WI38 (cell line): ENCODE measurements around the gene ARID4A.
"Not testable (repeated sequence)": the region's sequence is repeated elsewhere in the genome, so short reads cannot be mapped to it uniquely, and the experiment has no call there.

Experiments
- H3K4me3 ChIP-seq: 2 replicates; pipeline ENCODE4 v1.5.1; 2011; ENCODE audit warnings: low read depth, mild to moderate bottlenecking, control low read depth, low read length
- TF ChIP-seq, protein P1 (sequence below): IDR thresholded peaks from 2 replicates; pipeline ENCODE4 v1.5.1; 2012; ENCODE audit warnings: low read depth, mild to moderate bottlenecking, control low read depth, low read length

ARID4A gene

DNA sequence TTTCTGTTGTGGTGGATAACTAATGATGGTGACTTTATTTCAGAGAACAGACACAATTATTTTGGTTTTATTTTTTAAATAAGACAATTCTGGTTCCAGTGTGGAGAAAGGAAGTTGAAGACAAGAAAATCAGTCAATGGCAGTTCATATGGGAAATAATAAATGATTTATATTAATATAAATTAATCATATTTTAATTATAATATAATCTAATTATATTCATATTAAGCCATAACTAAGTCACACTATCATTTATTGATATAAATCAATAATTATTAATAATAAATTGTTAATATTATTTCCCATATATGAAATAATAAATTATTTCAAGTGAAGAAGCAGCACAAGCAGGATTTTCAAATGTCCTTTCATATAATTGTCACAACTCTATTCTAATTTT lies 100.1 kb downstream of the ARID4A start:
- TF ChIP-seq, protein P1, sequence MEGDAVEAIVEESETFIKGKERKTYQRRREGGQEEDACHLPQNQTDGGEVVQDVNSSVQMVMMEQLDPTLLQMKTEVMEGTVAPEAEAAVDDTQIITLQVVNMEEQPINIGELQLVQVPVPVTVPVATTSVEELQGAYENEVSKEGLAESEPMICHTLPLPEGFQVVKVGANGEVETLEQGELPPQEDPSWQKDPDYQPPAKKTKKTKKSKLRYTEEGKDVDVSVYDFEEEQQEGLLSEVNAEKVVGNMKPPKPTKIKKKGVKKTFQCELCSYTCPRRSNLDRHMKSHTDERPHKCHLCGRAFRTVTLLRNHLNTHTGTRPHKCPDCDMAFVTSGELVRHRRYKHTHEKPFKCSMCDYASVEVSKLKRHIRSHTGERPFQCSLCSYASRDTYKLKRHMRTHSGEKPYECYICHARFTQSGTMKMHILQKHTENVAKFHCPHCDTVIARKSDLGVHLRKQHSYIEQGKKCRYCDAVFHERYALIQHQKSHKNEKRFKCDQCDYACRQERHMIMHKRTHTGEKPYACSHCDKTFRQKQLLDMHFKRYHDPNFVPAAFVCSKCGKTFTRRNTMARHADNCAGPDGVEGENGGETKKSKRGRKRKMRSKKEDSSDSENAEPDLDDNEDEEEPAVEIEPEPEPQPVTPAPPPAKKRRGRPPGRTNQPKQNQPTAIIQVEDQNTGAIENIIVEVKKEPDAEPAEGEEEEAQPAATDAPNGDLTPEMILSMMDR, result no peak

DNA sequence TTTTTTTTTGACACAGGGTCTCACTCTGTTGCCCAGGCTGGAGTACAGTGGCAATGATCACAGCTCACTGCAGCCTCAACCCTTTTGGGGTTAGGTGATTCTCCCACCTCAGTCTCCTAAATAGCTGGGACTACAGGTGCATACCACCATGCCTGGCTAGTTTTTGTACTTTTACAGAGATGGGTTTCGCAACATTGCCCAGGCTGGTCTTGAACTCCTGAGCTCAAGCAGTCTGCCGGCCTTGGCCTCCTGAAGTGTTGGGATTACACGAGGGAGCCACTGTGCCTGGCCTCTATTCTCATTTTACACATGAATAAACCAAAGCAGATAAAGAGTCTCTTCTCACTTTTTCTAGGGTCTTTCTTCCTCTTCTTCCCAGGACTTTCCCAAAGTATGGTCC lies 100.5 kb downstream of the ARID4A start:
- TF ChIP-seq, protein P1, result no peak
- H3K4me3 ChIP-seq, result no peak overlapping the region

More for the DNA sequence above, 100.1 kb downstream of the ARID4A start:
- no peak overlapping the region for H3K4me3 ChIP-seq

DNA sequence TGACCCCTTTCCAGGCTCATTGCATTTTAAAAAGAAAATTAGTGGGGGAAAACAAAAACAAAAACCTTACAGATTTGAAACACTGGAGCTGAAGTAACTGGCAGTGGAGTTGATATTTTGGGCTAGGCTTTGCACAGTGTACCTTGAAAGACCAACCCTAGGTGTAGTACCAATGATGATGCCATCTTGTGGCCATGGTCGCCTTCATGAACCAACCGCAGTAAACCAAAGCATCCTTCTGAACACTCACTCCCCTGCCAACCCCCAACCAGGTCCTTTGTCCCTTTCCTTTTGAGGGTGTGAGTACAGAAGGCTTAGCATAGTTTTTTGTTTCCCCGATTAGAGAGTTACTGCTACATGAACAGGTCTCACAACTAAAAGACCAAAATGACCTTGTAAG lies 103.2 kb downstream of the ARID4A start:
- TF ChIP-seq, protein P1, result no peak
- H3K4me3 ChIP-seq, result no peak overlapping the region

DNA sequence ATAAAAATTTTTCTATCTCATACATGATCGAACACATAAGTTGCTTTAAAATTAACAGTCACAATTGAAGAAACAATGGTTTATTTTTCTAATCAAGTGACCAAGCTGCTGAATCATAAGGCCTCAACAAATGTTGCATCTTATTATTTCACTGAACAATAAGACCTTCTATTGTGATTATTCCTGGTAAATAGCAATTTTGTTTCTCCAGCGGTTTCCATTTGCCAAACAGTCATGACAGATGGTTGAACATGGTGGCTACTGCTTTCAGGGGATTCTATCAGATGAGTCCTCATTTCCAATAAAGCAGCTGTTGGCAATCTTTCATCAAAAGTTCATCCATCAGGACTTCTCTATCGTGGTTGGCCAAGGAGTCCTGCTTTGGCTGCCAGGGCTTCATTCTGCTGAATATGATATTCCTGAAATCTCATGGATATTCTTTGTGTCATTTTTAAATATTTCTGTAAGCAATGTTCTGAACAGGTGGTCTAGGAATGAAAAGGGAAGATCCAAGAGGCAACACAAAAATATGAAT lies 110.4 kb downstream of the ARID4A start:
- H3K4me3 ChIP-seq, result no peak overlapping the region
- TF ChIP-seq, protein P1, result no peak

DNA sequence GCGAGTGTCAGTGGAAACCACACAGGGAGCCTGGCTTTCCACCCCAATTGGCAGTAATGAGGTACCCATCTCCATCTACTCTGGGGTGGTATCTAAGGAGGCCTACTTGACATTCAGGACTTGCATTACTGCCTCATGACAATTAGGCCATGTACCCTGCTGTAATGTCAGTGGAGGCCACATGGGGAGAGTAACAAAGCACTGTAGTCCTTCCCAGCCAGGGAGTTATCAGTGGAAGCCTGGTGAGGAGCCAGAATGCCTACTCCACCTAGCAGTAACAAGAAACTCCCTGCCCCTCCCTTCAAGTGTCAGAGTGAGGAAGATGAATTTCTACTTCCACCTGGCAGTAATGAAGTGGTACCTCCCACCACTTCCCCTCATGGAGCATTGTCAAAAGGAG lies 116.5 kb downstream of the ARID4A start:
- H3K4me3 ChIP-seq, result no peak overlapping the region
- TF ChIP-seq, protein P1, result no peak

DNA sequence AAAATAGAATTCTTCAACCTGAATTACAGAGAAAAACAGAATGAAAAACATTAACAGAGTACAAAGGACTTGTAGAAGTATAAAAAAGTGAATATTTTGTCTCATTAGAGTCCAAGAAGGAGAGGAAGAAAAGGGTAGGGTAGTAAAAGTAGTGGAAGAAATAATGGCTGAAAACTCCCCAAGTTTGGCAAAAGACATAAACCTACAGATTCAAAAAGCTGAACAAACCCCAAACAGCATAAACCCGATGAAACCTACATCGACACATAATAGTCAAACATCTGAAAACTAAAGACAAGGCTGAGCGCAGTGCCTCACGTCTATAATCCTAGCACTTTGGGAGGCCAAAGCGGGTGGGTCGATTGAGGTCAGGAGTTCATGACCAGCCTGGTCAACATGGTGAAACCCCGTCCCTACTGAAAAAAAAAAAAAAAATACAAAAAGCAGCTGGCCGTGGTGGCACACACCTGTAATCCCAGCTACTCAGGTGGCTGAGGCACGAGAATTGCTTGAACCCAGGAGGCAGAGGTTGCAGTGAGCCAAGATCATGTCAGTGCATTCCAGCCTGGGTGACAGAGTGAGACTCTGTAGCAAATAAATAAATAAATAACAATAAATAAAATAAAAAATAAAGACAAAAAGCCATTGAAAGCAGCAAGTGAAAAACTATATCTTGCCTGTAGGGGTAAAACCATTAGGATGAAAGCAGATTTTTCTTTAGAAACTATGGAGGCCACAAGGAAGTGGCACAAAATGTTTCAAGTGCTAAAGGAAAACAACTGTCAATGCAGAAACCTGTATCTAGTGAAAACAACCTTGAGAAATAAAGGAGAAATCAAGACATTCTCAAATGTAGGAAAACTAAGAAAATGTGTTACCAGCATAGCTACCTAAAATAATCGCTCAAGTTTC lies 117.5 kb downstream of the ARID4A start:
- TF ChIP-seq, protein P1, result no peak
- no peak overlapping the region for H3K4me3 ChIP-seq

DNA sequence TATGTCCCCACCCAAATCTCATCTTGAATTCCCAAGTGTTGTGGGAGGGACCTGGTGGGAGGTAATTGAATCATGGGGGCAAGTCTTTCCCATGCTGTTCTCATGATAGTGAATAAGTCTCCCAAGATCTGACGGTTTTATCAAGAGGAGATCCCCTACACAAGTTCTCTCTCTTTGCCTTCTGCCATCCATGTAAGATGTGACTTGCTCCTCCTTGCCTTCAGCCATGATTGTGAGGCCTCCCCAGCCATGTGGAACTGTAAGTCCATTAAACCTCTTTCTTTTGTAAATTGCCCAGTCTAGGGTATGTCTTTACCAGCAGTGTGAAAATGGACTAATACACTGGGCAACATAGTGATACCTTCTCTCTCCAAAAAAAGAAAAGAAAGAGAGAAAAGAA lies 118.6 kb downstream of the ARID4A start:
- H3K4me3 ChIP-seq, result not testable (repeated sequence)
